Spleen (tissue), 7 donors: ENCODE measurements around the gene GATA2.

Experiments
- CTCF ChIP-seq, 11 experiments: fragments of 200-600 bp in 7 of 11; fragments of 450-650 bp in 4 of 11; sonication (generic) in 4 of 11; IDR thresholded peaks in 8 of 11; conservative IDR thresholded peaks in 3 of 11; 1 replicate in 7 of 11; 2 replicates in 4 of 11; pipeline versions ENCODE4 v1.4.0 to v1.8.0; 2016 to 2021; ENCODE audit warnings: antibody characterized with exemption in 11 of 11, inconsistent platforms in 4 of 11, mild to moderate bottlenecking in 1 of 11
- POLR2A ChIP-seq, 3 donors: fragments of 450-650 bp; IDR thresholded peaks; one replicate each; pipeline ENCODE4 v1.5.1; 2017; ENCODE audit warnings: antibody characterized with exemption in 3 of 3, mild to moderate bottlenecking in 1 of 3
- donor health status: DM: no; HTN: no; CAD: no; lungs with moderate emphysema.
- donor health status: DM: no; HTN: no; CAD: no.
- donor health status: DM: no; HTN: no; CAD: no.

- TF ChIP-seq CTCF (IDR thresholded peaks at IDR 0.05 in 8 of 11, conservative IDR thresholded peaks at IDR 0.05 in 3 of 11) (no peak), POLR2A (IDR thresholded peaks at IDR 0.05) (no peak)
These were observed 35.1 kb downstream of the GATA2 start for GRCh38 chr3:128457937-128458336.
